A549 (cell line): ENCODE results near the gene TNPO3. TPM values are rescaled to one million over a fixed set of nuclear protein-coding genes. Genes with fewer than 3 reads are reported as not detected.
A peak's percentile ranks its signal among the peaks of the same experiment; 100 is the strongest.

ENCODE experiments used
- ATAC-seq, 2 experiments: fragments of 200-7000 bp in 1 of 2; fragments of >200 bp in 1 of 2; cut with Nextera tagmentation in 1 of 2; cut with Tn5 transposase in 1 of 2; 3 replicates each; pipeline versions ENCODE4 v1.8.0 to v1.9.1; 2018 to 2020; ENCODE audit warnings: mild to moderate bottlenecking in 1 of 2, moderate library complexity in 1 of 2
- CTCF ChIA-PET: fragments of 300-600 bp; sonication (Branson Sonifier 250); formaldehyde crosslinking; extraction: SDS; loops from one replicate; lab custom pipeline; 2021; ENCODE audit warnings: antibody characterized with exemption, inconsistent platforms; lab: Yijun Ruan, JAX
- POLR2A ChIA-PET: fragments of 350-600 bp; formaldehyde crosslinking; extraction: SDS; loops from one replicate; lab custom pipeline; 2021; ENCODE audit warnings: antibody characterized with exemption, inconsistent platforms; lab: Yijun Ruan, JAX
- DNase-seq, 2 experiments: peaks; one replicate each; pipeline versions ENCODE4 v3.0.0 to v3.0.0-alpha.2; 2011 to 2016; ENCODE audit warnings: low read depth in 1 of 2, low spot score in 1 of 2
- FAIRE-seq: peaks from 2 replicates; lab custom pipeline; 2011; peaks lifted over from hg19 to GRCh38; lab: Jason Lieb, UNC
- H3K27ac ChIP-seq, 2 experiments: fragments of >200 bp; sonication (Bioruptor Twin); formaldehyde crosslinking; 3 replicates each; pipeline ENCODE4 v1.5.1; 2016 to 2017
- H3K4me1 ChIP-seq: fragments of >200 bp; sonication (Bioruptor Twin); formaldehyde crosslinking; 3 replicates; pipeline ENCODE4 v1.6.1; 2016
- H3K4me2 ChIP-seq: fragments of >200 bp; sonication (Bioruptor Twin); formaldehyde crosslinking; 3 replicates; pipeline ENCODE4 v1.6.1; 2016
- H3K4me3 ChIP-seq: fragments of >200 bp; sonication (Bioruptor Twin); formaldehyde crosslinking; 3 replicates; pipeline ENCODE4 v1.5.1; 2016
- H3K9me3 ChIP-seq: fragments of >200 bp; sonication (Bioruptor Twin); formaldehyde crosslinking; 3 replicates; pipeline ENCODE4 v1.6.1; 2016
- ATOH8 ChIP-seq: fragments of 250-450 bp; sonication (Bioruptor Pico); IDR thresholded peaks from 2 replicates; pipeline ENCODE4 v1.5.0; 2020; ENCODE audit warnings: low read depth, mild to moderate bottlenecking, moderate library complexity
- CBX2 ChIP-seq: fragments of 200-600 bp; sonication (generic); IDR thresholded peaks from 2 replicates; pipeline ENCODE4 v1.6.1; 2016; ENCODE audit warnings: low read depth, mild to moderate bottlenecking, borderline replicate concordance
- CBX8 ChIP-seq: fragments of 200-600 bp; sonication (generic); IDR thresholded peaks from 2 replicates; pipeline ENCODE4 v1.6.1; 2016
- E2F6 ChIP-seq: IDR thresholded peaks from 2 replicates; pipeline ENCODE4 v1.6.1; 2012; ENCODE audit warnings: low read depth, borderline replicate concordance
- EHF ChIP-seq: fragments of 250-450 bp; sonication (Bioruptor Pico); IDR thresholded peaks from 2 replicates; pipeline ENCODE4 v1.5.0; 2020; ENCODE audit warnings: mild to moderate bottlenecking
- EP300 ChIP-seq, 2 experiments: fragments of >200 bp; sonication (Bioruptor Twin); formaldehyde crosslinking; IDR thresholded peaks; 2 replicates in 1 of 2; 3 replicates in 1 of 2; pipeline ENCODE4 v1.6.1; 2016 to 2017
- FOSL2 ChIP-seq, 2 experiments: fragments of 450-650 bp in 1 of 2; fragments of >200 bp in 1 of 2; sonication (Bioruptor Twin) in 1 of 2; formaldehyde crosslinking; IDR thresholded peaks; 2 replicates each; pipeline versions ENCODE4 v1.5.0 to v1.6.1; 2016 to 2020; ENCODE audit warnings: mild to moderate bottlenecking in 1 of 2, moderate library complexity in 1 of 2
- GATA3 ChIP-seq: IDR thresholded peaks from 2 replicates; pipeline ENCODE4 v1.6.1; 2012; ENCODE audit warnings: borderline replicate concordance
- HDAC2 ChIP-seq: fragments of 200-600 bp; sonication (generic); IDR thresholded peaks from 2 replicates; pipeline ENCODE4 v1.6.1; 2016
- JUNB ChIP-seq: fragments of >200 bp; sonication (Bioruptor Twin); formaldehyde crosslinking; IDR thresholded peaks from 2 replicates; pipeline ENCODE4 v1.6.1; 2016
- MAZ ChIP-seq: fragments of 150-350 bp; IDR thresholded peaks from 2 replicates; pipeline ENCODE4 v1.6.1; 2014; ENCODE audit warnings: antibody characterized with exemption, low read depth, low read length, borderline replicate concordance
- MYC ChIP-seq: IDR thresholded peaks from 2 replicates; pipeline ENCODE4 v1.6.1; 2012; ENCODE audit warnings: mild to moderate bottlenecking, inconsistent platforms, low read length, improper control_type of control experiment, borderline replicate concordance
- NPAS2 ChIP-seq: fragments of 250-450 bp; sonication (Bioruptor Pico); IDR thresholded peaks from 2 replicates; pipeline ENCODE4 v1.8.0; 2022; ENCODE audit warnings: mild to moderate bottlenecking, moderate library complexity, borderline replicate concordance
- PHF8 ChIP-seq: fragments of 200-600 bp; sonication (generic); IDR thresholded peaks from 2 replicates; pipeline ENCODE4 v1.6.1; 2016; ENCODE audit warnings: low read depth, mild to moderate bottlenecking, antibody characterized with exemption, moderate library complexity, borderline replicate concordance
- POLR2A ChIP-seq: IDR thresholded peaks from 2 replicates; pipeline ENCODE4 v1.6.1; 2012; ENCODE audit warnings: mild to moderate bottlenecking, low read length
- POLR2AphosphoS2 ChIP-seq: conservative IDR thresholded peaks from 2 replicates; pipeline ENCODE4 v1.6.1; 2012; ENCODE audit warnings: low read length, improper control_type of control experiment, inconsistent platforms
- RCOR1 ChIP-seq: fragments of 150-350 bp; IDR thresholded peaks from 2 replicates; pipeline ENCODE4 v1.6.1; 2014; ENCODE audit warnings: antibody characterized with exemption, low read length, low read depth
- RNF2 ChIP-seq: fragments of 200-600 bp; sonication (generic); IDR thresholded peaks from 2 replicates; pipeline ENCODE4 v1.6.1; 2016; ENCODE audit warnings: low read depth, mild to moderate bottlenecking, antibody characterized with exemption, moderate library complexity, borderline replicate concordance
- SMC3 ChIP-seq: fragments of >200 bp; sonication (Bioruptor Twin); formaldehyde crosslinking; IDR thresholded peaks from 3 replicates; pipeline ENCODE4 v1.6.1; 2018; ENCODE audit warnings: inconsistent platforms
- SREBF2 ChIP-seq: fragments of 450-650 bp; IDR thresholded peaks from 2 replicates; pipeline ENCODE4 v1.6.1; 2014; ENCODE audit warnings: mild to moderate bottlenecking, moderate library complexity
- ZC3H11A ChIP-seq: fragments of 450-650 bp; IDR thresholded peaks from 2 replicates; pipeline ENCODE4 v1.6.1; 2014; ENCODE audit warnings: antibody characterized with exemption, mild to moderate bottlenecking
- ZFP36 ChIP-seq: fragments of 450-650 bp; IDR thresholded peaks from 2 replicates; pipeline ENCODE4 v1.6.1; 2014; ENCODE audit warnings: borderline replicate concordance; ENCODE audit not compliant: partially characterized antibody
- ZNF302 ChIP-seq: fragments of 250-450 bp; sonication (Bioruptor Pico); IDR thresholded peaks from 2 replicates; pipeline ENCODE4 v1.9.0; 2021; ENCODE audit warnings: inconsistent platforms, mild to moderate bottlenecking, moderate library complexity
- WGBS: methylation state at CpG from one replicate; pipeline ENCODE4 v1.1.6; 2017; ENCODE audit errors: missing lambda C conversion rate; 5-methylcytosine and 5-hydroxymethylcytosine counted together
- polyA plus RNA-seq, 4 experiments: library from polyadenylated mRNA; depleted of rRNA in 3 of 4; stranded (reverse); fragments of >200 nt; fragmentation: RNase III in 1 of 4; extraction: RNeasy Plus Mini Kit Qiagen cat#74134 plus additional on column Dnase treatment in 1 of 4; gene quantifications; 2 replicates in 3 of 4; 3 replicates in 1 of 4; pipeline ENCODE4 v1.2.3, GENCODE V29; 2011 to 2017

TNPO3 gene
- polyA plus RNA-seq, 2 of the 4 experiments (the other 2 are of a cell fraction), result 43.2 to 66.9 TPM

GRCh38 chr7:128937647-128938543 is 117.0 kb downstream of the TNPO3 start, which contains the start of gene IRF5:
Gene IRF5, plus strand, starts transcription at chr7:128937927. Its CDS starts 4,155 bp downstream, at chr7:128942082.
- ChIA-PET POLR2A (interaction anchor here (0.6 to 0.9 kb wide), 4 partner anchors 11 to 405 kb away, joined by 3 to 4 read pairs (median 3); no protein-coding TSS in a partner anchor), CTCF (interaction anchor here (0.7 to 1.6 kb wide), 3 partner anchors 9 to 54 kb away, joined by 3 to 5 read pairs (median 3); no protein-coding TSS in a partner anchor)
- Histone ChIP-seq H3K27ac (peak within 1 kb of the TSS; percentile 79 to 88), H3K4me3 (peak within 1 kb of the TSS; percentile 80), H3K4me1 (peaks cover 12% of the 10 kb centered on the region), H3K9me3 (no peaks in the 10 kb centered on the region), H3K4me2 (peak within 1 kb of the TSS; percentile 93)
- no peak for TF ChIP-seq EHF
- TF ChIP-seq E2F6, result 0 out of 2 replicates have a peak, but pooled peaks have one; percentile 51
- no peak for TF ChIP-seq SMC3
- TF ChIP-seq ATOH8 (CRISPR knock-in tag), result no peak
- 0 out of 2 replicates have a peak, but pooled peaks have one; percentile 26 for TF ChIP-seq RNF2
- no peak for TF ChIP-seq GATA3
- TF ChIP-seq POLR2AphosphoS2, result no peak
- peak; percentile 63 for TF ChIP-seq POLR2A
- peak; percentile 63 for TF ChIP-seq PHF8
- FAIRE-seq, result no peak
- ATAC-seq, result peak; percentile 78 to 87
- DNase-seq, result peak; percentile 37 to 63
- WGBS, result 0% methylated on average over 2 of the region's 83 CpGs

GRCh38 chr7:128937271-128937646 is 117.7 kb downstream of the TNPO3 start:
- Histone ChIP-seq H3K27ac (peak overlapping the region; percentile 79 to 88), H3K9me3 (no peaks in the 10 kb centered on the region), H3K4me1 (peaks cover 12% of the 10 kb centered on the region), H3K4me3 (peak overlapping the region; percentile 80), H3K4me2 (peak overlapping the region; percentile 93)
- ATAC-seq (no peak; a peak in 1 of 6 replicates), FAIRE-seq (no peak), DNase-seq (no peak)
- TF ChIP-seq CBX8 (no peak), FOSL2 (IDR thresholded peaks at IDR 0.05) (no peak), FOSL2 (CRISPR knock-in tag; IDR thresholded peaks at IDR 0.05) (no peak), MYC (no peak)
- 85% methylated on average over 13 of the region's 17 CpGs for WGBS
- ChIA-PET CTCF (interaction anchor here (0.7 to 1.6 kb wide), 4 partner anchors 10 to 154 kb away, joined by 3 to 5 read pairs (median 4); no protein-coding TSS in a partner anchor), POLR2A (interaction anchor here (0.6 to 0.9 kb wide), 2 partner anchors 10 to 23 kb away, joined by 3 read pairs; no protein-coding TSS in a partner anchor)

- ATAC-seq (no peak), DNase-seq (no peak)
- ChIA-PET POLR2A (no interaction called here), CTCF (interaction anchor here (0.6 to 1.6 kb wide), 4 partner anchors 27 to 155 kb away, joined by 3 to 5 read pairs (median 4); no protein-coding TSS in a partner anchor)
- no peak overlapping the region; the same call in 2 of the 3 replicates for H3K4me2 ChIP-seq
- 97% methylated on average over 4 of the region's 4 CpGs for WGBS
- H3K9me3 ChIP-seq, result no peaks in the 10 kb centered on the region
- no peak overlapping the region for H3K4me3 ChIP-seq
- no peak overlapping the region for H3K27ac ChIP-seq
- no peak for TF ChIP-seq HDAC2
- TF ChIP-seq ZFP36, result no peak
- TF ChIP-seq, all 56 proteins: peak for 0
- FAIRE-seq, result no peak
- H3K4me1 ChIP-seq, result peaks cover 12% of the 10 kb centered on the region
These were observed 118.1 kb downstream of the TNPO3 start for GRCh38 chr7:128936798-128937197.

- no peak overlapping the region for H3K4me2 ChIP-seq
- 95% methylated on average over 6 of the region's 6 CpGs for WGBS
- peaks cover 12% of the 10 kb centered on the region for H3K4me1 ChIP-seq
- ATAC-seq, result no peak
- no peaks in the 10 kb centered on the region for H3K9me3 ChIP-seq
- ChIA-PET POLR2A (no interaction called here), CTCF (interaction anchor here (1.0 kb wide), 1 partner anchor 157 kb away, joined by 3 read pairs; no protein-coding TSS in a partner anchor)
- FAIRE-seq, result no peak
- TF ChIP-seq RCOR1, result no peak
- TF ChIP-seq SREBF2, result no peak
- TF ChIP-seq CBX2, result no peak
- no peak for TF ChIP-seq EP300 (IDR thresholded peaks at IDR 0.05)
- no peak for TF ChIP-seq MAZ
- no peak for TF ChIP-seq POLR2A
- no peak for TF ChIP-seq JUNB
- TF ChIP-seq ZNF302 (CRISPR knock-in tag), result no peak
- TF ChIP-seq EHF, result no peak
- no peak for TF ChIP-seq GATA3
- TF ChIP-seq ZC3H11A, result no peak
- no peak for TF ChIP-seq NPAS2 (CRISPR knock-in tag)
- no peak for TF ChIP-seq MYC
- no peak for TF ChIP-seq RNF2
- no peak overlapping the region for H3K4me3 ChIP-seq
- no peak overlapping the region for H3K27ac ChIP-seq
- DNase-seq, result no peak
These were observed 119.6 kb downstream of the TNPO3 start for GRCh38 chr7:128935342-128935730.
